ENCODE data around the gene RPS24. TPM values are rescaled to one million over a fixed set of nuclear protein-coding genes. Genes with fewer than 3 reads are reported as not detected.
"Not testable (repeated sequence)": the region's sequence is repeated elsewhere in the genome, so short reads cannot be mapped to it uniquely, and the experiment has no call there.

The RPS24 gene
- total RNA-seq, 2 experiments from 2014 or later = 1,812 to 1,903 TPM

DNA sequence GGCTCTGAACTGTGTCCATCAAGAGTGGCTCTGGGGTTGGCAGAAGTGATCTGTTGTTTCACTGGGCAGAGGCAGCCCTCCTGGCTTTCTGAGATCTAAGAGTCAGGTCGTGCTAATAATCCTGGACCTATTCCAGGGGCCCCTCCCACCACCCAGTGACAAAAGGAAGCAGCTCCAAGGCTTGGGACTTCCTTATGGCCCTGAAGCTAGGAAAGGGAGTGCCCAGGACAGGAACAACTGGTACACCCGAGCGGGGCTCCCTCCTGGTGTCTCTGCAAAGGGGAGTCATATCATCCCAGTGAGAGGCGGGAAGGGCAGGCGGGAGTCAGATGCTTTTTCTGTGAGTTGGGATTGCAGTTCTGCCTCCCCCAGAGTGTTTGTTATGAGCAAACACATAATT is 32.3 kb downstream of the RPS24 start:
- Mint-ChIP-seq H3K4me1 (ENCODE audit: low read depth) (no peaks in the 10 kb centered on the region), H3K9me3 (no peaks in the 10 kb centered on the region), H3K36me3 (ENCODE audit: low read depth) (no peaks in the 10 kb centered on the region), H3K27me3 (peaks cover 7% of the 10 kb centered on the region), H3K27ac (no peak overlapping the region), H3K4me3 (no peak overlapping the region)
- CTCF ChIA-PET = no interaction called here
- no peaks in the 10 kb centered on the region for H3K36me3 ChIP-seq (ENCODE audit: insufficient read depth, low read length)
- TF ChIP-seq CTCF (IDR thresholded peaks at IDR 0.05) = no peak
- H3K4me1 ChIP-seq (ENCODE audit: insufficient read depth, low read length) = no peaks in the 10 kb centered on the region
- H3K27me3 ChIP-seq (ENCODE audit: control insufficient read depth in 1 of 2, insufficient read depth in 2 of 2, low read length in 2 of 2) = peaks cover 0 to 4% of the 10 kb centered on the region in 2 experiments
- DNase-seq (no peak), ATAC-seq (ENCODE audit: poor library complexity) (no peak)
- H3K27ac ChIP-seq (ENCODE audit: low read depth in 1 of 2, low read length in 2 of 2) = no peak overlapping the region
- POLR2A ChIA-PET = no interaction called here
- H3K4me3 ChIP-seq (ENCODE audit: low read length) = no peak overlapping the region
- intact Hi-C loops (cut with DNase I, micrococcal nuclease) = no loop called here
- no peaks in the 10 kb centered on the region for H3K9me3 ChIP-seq (ENCODE audit: control insufficient read depth in 1 of 2, insufficient read depth in 1 of 2, low read length in 2 of 2)

DNA sequence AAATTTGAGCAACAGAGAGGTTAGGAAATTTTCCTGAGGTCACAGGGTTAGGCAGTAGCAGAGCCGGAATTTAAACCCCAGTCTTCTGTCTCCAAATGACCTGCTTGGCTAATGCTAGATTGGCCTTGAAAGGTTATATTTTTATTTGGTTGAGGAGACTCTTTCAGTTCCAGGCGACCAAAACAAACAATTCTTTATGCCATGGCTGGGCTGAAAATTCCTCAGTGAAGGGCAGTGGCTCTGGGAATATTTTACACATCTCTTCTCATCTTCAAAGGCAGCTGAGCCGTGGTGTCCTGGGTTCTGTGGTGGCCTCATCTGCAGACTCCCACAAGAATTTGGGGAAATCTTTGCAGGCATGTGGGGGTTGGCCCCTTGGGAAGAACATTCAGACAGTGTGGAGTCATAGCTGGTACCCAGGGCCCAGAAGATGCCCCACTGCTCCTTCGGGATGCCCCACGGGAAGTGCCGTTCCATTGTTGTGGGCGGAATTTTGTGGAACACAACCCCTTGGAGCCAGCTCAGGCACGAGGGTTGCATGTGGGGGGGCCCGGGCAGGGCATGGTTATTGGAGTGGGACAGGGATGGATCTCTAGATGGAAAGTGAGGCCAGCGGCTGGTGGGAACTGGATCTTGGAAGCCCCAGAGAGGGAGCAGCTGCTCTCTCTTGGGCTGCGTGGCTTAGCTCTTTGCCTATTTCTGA is 33.2 kb downstream of the RPS24 start:
- H3K27ac Mint-ChIP-seq = no peak overlapping the region
- no peak overlapping the region for H3K4me3 ChIP-seq (ENCODE audit: low read length)
- ATAC-seq (ENCODE audit: poor library complexity) (no peak), DNase-seq (no peak)
- H3K36me3 ChIP-seq (ENCODE audit: insufficient read depth, low read length) = no peaks in the 10 kb centered on the region
- intact Hi-C loops (cut with DNase I, micrococcal nuclease) = no loop called here
- H3K4me1 ChIP-seq (ENCODE audit: insufficient read depth, low read length) = no peaks in the 10 kb centered on the region
- H3K27me3 ChIP-seq (ENCODE audit: control insufficient read depth in 1 of 2, insufficient read depth in 2 of 2, low read length in 2 of 2) = peaks cover 0 to 4% of the 10 kb centered on the region in 2 experiments
- no peak for TF ChIP-seq CTCF (IDR thresholded peaks at IDR 0.05)
- ChIA-PET CTCF (no interaction called here), POLR2A (no interaction called here)
- no peaks in the 10 kb centered on the region for H3K9me3 Mint-ChIP-seq
- H3K9me3 ChIP-seq (ENCODE audit: control insufficient read depth in 1 of 2, insufficient read depth in 1 of 2, low read length in 2 of 2) = no peaks in the 10 kb centered on the region
- H3K4me3 Mint-ChIP-seq = no peak overlapping the region
- H3K27ac ChIP-seq (ENCODE audit: low read depth in 1 of 2, low read length in 2 of 2) = no peak overlapping the region
- no peaks in the 10 kb centered on the region for H3K4me1 Mint-ChIP-seq (ENCODE audit: low read depth)
- no peaks in the 10 kb centered on the region for H3K36me3 Mint-ChIP-seq (ENCODE audit: low read depth)
- peaks cover 7% of the 10 kb centered on the region for H3K27me3 Mint-ChIP-seq

- Histone ChIP-seq H3K4me3 (ENCODE audit: low read length) (no peak overlapping the region), H3K36me3 (ENCODE audit: insufficient read depth, low read length) (no peaks in the 10 kb centered on the region), H3K27me3 (ENCODE audit: control insufficient read depth in 1 of 2, insufficient read depth in 2 of 2, low read length in 2 of 2) (no peaks in the 10 kb centered on the region), H3K9me3 (ENCODE audit: control insufficient read depth in 1 of 2, insufficient read depth in 1 of 2, low read length in 2 of 2) (no peaks in the 10 kb centered on the region), H3K4me1 (ENCODE audit: insufficient read depth, low read length) (no peaks in the 10 kb centered on the region), H3K27ac (ENCODE audit: low read depth in 1 of 2, low read length in 2 of 2) (no peak overlapping the region)
- ChIA-PET POLR2A (no interaction called here), CTCF (no interaction called here)
- H3K4me1 Mint-ChIP-seq (ENCODE audit: low read depth) = no peaks in the 10 kb centered on the region
- ATAC-seq (ENCODE audit: poor library complexity) = no peak
- H3K27ac Mint-ChIP-seq = no peak overlapping the region
- no peaks in the 10 kb centered on the region for H3K9me3 Mint-ChIP-seq
- intact Hi-C loops (cut with DNase I, micrococcal nuclease) = no loop called here
- DNase-seq = no peak
- peaks cover under 1% of the 10 kb centered on the region for H3K36me3 Mint-ChIP-seq (ENCODE audit: low read depth)
- H3K27me3 Mint-ChIP-seq = no peaks in the 10 kb centered on the region
- TF ChIP-seq CTCF (IDR thresholded peaks at IDR 0.05) = no peak
- no peak overlapping the region for H3K4me3 Mint-ChIP-seq
These were observed 35.5 kb downstream of the RPS24 start for GRCh38 chr10:78069151-78069550.

DNA sequence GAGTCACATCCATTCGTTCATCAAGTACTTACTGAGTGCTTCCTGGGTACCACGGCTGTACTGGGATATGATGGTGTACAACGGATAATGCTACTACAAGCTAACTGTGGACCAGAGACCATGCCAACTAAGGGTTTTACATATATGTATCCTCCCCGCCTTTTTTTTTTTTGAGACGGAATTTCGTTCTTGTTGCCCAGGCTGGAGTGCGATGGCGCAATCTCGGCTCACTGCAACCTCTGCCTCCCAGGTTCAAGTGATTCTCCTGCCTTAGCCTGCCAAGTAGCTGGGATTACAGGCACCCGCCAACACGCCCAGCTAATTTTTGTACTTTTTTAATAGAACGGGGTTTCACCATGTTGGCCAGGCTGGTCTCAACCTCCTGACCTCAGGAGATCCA is 36.4 kb downstream of the RPS24 start:
- CTCF ChIA-PET = interaction anchor here (1.1 kb wide), 1 partner anchor 19 kb away, joined by 3 read pairs; no protein-coding TSS in a partner anchor
- H3K4me1 Mint-ChIP-seq (ENCODE audit: low read depth); ATAC-seq (ENCODE audit: poor library complexity); DNase-seq; H3K27ac ChIP-seq (ENCODE audit: low read depth in 1 of 2, low read length in 2 of 2); H3K27ac Mint-ChIP-seq; H3K9me3 Mint-ChIP-seq; H3K36me3 ChIP-seq (ENCODE audit: insufficient read depth, low read length); H3K4me3 ChIP-seq (ENCODE audit: low read length); H3K9me3 ChIP-seq (ENCODE audit: control insufficient read depth in 1 of 2, insufficient read depth in 1 of 2, low read length in 2 of 2); H3K27me3 ChIP-seq (ENCODE audit: control insufficient read depth in 1 of 2, insufficient read depth in 2 of 2, low read length in 2 of 2); H3K36me3 Mint-ChIP-seq (ENCODE audit: low read depth); H3K27me3 Mint-ChIP-seq; POLR2A ChIA-PET; H3K4me3 Mint-ChIP-seq; H3K4me1 ChIP-seq (ENCODE audit: insufficient read depth, low read length); intact Hi-C loops (cut with DNase I, micrococcal nuclease): not testable (repeated sequence)

Data from CD4-positive, alpha-beta T cell (primary cell).